ENCODE results near the gene BRCC3. TPM values are rescaled to one million over a fixed set of nuclear protein-coding genes. Genes with fewer than 3 reads are reported as not detected.

BRCC3 gene
- total and polyA plus RNA-seq, 4 donors: 7.8 to 12.2 (median 10.1) TPM

DNA sequence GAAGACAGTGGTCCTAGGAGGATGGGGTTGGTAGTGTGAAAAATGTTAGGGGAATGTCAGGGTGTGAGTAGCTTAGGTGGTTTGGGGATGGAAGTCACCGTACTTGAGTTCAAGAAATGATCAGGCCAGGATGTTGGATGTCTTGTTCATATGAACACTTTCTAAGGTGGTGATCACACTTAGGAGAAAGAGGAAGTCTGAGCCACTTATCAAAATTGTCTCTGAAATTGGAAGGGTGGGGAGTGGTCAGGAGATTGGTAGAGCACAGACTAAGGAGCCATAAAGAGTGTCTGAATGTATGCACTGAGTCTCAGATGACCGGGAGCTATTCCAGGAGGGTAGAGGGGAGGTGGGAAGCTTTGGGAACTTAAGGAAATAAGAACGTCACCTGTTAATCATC lies 17.7 kb upstream of the BRCC3 start:
- TF ChIP-seq HNF4A (conservative IDR thresholded peaks at IDR 0.05) (no peak), JUND (IDR thresholded peaks at IDR 0.05) (no peak), YY1 (IDR thresholded peaks at IDR 0.05) (no peak), TAF1 (conservative IDR thresholded peaks at IDR 0.05) (no peak), FOXA2 (IDR thresholded peaks at IDR 0.05) (no peak), FOXA1 (IDR thresholded peaks at IDR 0.05) (no peak), HNF4G (IDR thresholded peaks at IDR 0.05) (no peak), RXRA (IDR thresholded peaks at IDR 0.05) (no peak), EGR1 (IDR thresholded peaks at IDR 0.05; ENCODE audit: low read depth in 2 of 2) (no peak), SP1 (IDR thresholded peaks at IDR 0.05) (no peak), RAD21 (IDR thresholded peaks at IDR 0.05) (no peak), NR2F2 (IDR thresholded peaks at IDR 0.05) (no peak), GABPA (IDR thresholded peaks at IDR 0.05 in 1 of 2, conservative IDR thresholded peaks at IDR 0.05 in 1 of 2) (no peak)
- TF ChIP-seq, protein P1, sequence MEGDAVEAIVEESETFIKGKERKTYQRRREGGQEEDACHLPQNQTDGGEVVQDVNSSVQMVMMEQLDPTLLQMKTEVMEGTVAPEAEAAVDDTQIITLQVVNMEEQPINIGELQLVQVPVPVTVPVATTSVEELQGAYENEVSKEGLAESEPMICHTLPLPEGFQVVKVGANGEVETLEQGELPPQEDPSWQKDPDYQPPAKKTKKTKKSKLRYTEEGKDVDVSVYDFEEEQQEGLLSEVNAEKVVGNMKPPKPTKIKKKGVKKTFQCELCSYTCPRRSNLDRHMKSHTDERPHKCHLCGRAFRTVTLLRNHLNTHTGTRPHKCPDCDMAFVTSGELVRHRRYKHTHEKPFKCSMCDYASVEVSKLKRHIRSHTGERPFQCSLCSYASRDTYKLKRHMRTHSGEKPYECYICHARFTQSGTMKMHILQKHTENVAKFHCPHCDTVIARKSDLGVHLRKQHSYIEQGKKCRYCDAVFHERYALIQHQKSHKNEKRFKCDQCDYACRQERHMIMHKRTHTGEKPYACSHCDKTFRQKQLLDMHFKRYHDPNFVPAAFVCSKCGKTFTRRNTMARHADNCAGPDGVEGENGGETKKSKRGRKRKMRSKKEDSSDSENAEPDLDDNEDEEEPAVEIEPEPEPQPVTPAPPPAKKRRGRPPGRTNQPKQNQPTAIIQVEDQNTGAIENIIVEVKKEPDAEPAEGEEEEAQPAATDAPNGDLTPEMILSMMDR (IDR thresholded peaks at IDR 0.05; ENCODE audit: low read depth, low read length, missing input control): no peak
- TF ChIP-seq, protein P2, sequence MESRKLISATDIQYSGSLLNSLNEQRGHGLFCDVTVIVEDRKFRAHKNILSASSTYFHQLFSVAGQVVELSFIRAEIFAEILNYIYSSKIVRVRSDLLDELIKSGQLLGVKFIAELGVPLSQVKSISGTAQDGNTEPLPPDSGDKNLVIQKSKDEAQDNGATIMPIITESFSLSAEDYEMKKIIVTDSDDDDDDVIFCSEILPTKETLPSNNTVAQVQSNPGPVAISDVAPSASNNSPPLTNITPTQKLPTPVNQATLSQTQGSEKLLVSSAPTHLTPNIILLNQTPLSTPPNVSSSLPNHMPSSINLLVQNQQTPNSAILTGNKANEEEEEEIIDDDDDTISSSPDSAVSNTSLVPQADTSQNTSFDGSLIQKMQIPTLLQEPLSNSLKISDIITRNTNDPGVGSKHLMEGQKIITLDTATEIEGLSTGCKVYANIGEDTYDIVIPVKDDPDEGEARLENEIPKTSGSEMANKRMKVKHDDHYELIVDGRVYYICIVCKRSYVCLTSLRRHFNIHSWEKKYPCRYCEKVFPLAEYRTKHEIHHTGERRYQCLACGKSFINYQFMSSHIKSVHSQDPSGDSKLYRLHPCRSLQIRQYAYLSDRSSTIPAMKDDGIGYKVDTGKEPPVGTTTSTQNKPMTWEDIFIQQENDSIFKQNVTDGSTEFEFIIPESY (IDR thresholded peaks at IDR 0.05): no peak
- TF ChIP-seq, protein P3, sequence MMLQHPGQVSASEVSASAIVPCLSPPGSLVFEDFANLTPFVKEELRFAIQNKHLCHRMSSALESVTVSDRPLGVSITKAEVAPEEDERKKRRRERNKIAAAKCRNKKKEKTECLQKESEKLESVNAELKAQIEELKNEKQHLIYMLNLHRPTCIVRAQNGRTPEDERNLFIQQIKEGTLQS (IDR thresholded peaks at IDR 0.05): no peak
- TF ChIP-seq, protein P4, sequence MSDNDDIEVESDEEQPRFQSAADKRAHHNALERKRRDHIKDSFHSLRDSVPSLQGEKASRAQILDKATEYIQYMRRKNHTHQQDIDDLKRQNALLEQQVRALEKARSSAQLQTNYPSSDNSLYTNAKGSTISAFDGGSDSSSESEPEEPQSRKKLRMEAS (IDR thresholded peaks at IDR 0.05): no peak
- TF ChIP-seq, protein P5, sequence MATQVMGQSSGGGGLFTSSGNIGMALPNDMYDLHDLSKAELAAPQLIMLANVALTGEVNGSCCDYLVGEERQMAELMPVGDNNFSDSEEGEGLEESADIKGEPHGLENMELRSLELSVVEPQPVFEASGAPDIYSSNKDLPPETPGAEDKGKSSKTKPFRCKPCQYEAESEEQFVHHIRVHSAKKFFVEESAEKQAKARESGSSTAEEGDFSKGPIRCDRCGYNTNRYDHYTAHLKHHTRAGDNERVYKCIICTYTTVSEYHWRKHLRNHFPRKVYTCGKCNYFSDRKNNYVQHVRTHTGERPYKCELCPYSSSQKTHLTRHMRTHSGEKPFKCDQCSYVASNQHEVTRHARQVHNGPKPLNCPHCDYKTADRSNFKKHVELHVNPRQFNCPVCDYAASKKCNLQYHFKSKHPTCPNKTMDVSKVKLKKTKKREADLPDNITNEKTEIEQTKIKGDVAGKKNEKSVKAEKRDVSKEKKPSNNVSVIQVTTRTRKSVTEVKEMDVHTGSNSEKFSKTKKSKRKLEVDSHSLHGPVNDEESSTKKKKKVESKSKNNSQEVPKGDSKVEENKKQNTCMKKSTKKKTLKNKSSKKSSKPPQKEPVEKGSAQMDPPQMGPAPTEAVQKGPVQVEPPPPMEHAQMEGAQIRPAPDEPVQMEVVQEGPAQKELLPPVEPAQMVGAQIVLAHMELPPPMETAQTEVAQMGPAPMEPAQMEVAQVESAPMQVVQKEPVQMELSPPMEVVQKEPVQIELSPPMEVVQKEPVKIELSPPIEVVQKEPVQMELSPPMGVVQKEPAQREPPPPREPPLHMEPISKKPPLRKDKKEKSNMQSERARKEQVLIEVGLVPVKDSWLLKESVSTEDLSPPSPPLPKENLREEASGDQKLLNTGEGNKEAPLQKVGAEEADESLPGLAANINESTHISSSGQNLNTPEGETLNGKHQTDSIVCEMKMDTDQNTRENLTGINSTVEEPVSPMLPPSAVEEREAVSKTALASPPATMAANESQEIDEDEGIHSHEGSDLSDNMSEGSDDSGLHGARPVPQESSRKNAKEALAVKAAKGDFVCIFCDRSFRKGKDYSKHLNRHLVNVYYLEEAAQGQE (IDR thresholded peaks at IDR 0.05): no peak
- H3K27ac ChIP-seq (ENCODE audit: low read depth in 1 of 2, low read length in 2 of 2): peak overlapping the region; percentile 28 to 75
- 87% methylated on average over 3 of the region's 3 CpGs for WGBS

More for the DNA sequence above, 17.7 kb upstream of the BRCC3 start:
- Histone ChIP-seq H3K4me3 (ENCODE audit: low read depth in 1 of 3, low read length in 3 of 3) (no peak overlapping the region), H3K9ac (ENCODE audit: low read depth in 1 of 2, low read length in 2 of 2) (no peak overlapping the region), H3K4me1 (ENCODE audit: control insufficient read depth in 4 of 4, insufficient read depth in 4 of 4, low read length in 3 of 4) (peaks cover 2 to 31% (median 26%) of the 10 kb centered on the region in 4 donors), H3K9me3 (ENCODE audit: control insufficient read depth in 4 of 4, low read length in 3 of 4) (no peaks in the 10 kb centered on the region), H3K27me3 (ENCODE audit: control insufficient read depth in 4 of 4, insufficient read depth in 4 of 4, low read length in 3 of 4) (no peaks in the 10 kb centered on the region), H3K36me3 (ENCODE audit: control insufficient read depth in 4 of 4, insufficient read depth in 3 of 4, low read depth in 1 of 4, low read length in 3 of 4) (peaks cover 0 to 2% (median 0%) of the 10 kb centered on the region in 4 donors)
- DNase-seq (ENCODE audit: low spot score): no peak

All from liver (tissue), 9 donors.